SU-DHL-6 (cell line): Measurements from ENCODE around the gene SLC1A3.

Experiments used
- H2AFZ ChIP-seq: fragments of 200-600 bp; sonication (generic); 2 replicates; pipeline ENCODE4 v1.6.1; 2014; ENCODE audit warnings: low read depth, mild to moderate bottlenecking, moderate library complexity, mixed read lengths, antibody characterized with exemption, low read length; ENCODE audit not compliant: severe bottlenecking
- H3F3A ChIP-seq: fragments of 200-600 bp; shearing (Covaris generic); 2 replicates; pipeline ENCODE4 v1.6.0; 2016; ENCODE audit warnings: antibody characterized with exemption, mild to moderate bottlenecking; ENCODE audit not compliant: insufficient read depth
- H3K27ac ChIP-seq: fragments of 200-600 bp; sonication (generic); 2 replicates; pipeline ENCODE4 v1.5.1; 2016; ENCODE audit warnings: low read depth, mild to moderate bottlenecking, low read length, moderate library complexity, mixed read lengths
- H3K27me3 ChIP-seq: fragments of 200-600 bp; sonication (generic), shearing (Covaris generic); 2 replicates; pipeline ENCODE4 v1.6.0; 2014; ENCODE audit warnings: mild to moderate bottlenecking, low read length
- H3K36me3 ChIP-seq: fragments of 200-600 bp; sonication (generic); 2 replicates; pipeline ENCODE4 v1.6.1; 2014; ENCODE audit warnings: mild to moderate bottlenecking, low read length, mixed read lengths
- H3K4me2 ChIP-seq: fragments of 300-600, 200-600 bp; shearing (Covaris generic), sonication (generic); 2 replicates; pipeline ENCODE4 v1.6.0; 2014; ENCODE audit warnings: low read length, low read depth, mild to moderate bottlenecking; ENCODE audit not compliant: poor library complexity, severe bottlenecking
- H3K4me3 ChIP-seq: fragments of 200-600 bp; sonication (generic); 2 replicates; pipeline ENCODE4 v1.5.1; 2014; ENCODE audit warnings: antibody characterized with exemption, low read length, mild to moderate bottlenecking, mixed read lengths; ENCODE audit not compliant: insufficient read depth, poor library complexity, severe bottlenecking
- H3K79me2 ChIP-seq: fragments of 200-600 bp; sonication (generic); 2 replicates; pipeline ENCODE4 v1.6.1; 2014; ENCODE audit warnings: mild to moderate bottlenecking, low read length, moderate library complexity; ENCODE audit not compliant: insufficient read depth
- H3K9ac ChIP-seq: fragments of 200-600 bp; sonication (generic); 2 replicates; pipeline ENCODE4 v1.7.0; 2014; ENCODE audit warnings: mild to moderate bottlenecking, low read length
- H3K9me2 ChIP-seq: fragments of 200-600 bp; sonication (generic); replicated peaks from 2 replicates; pipeline ENCODE4 v1.6.1; 2014; ENCODE audit warnings: low read length; ENCODE audit not compliant: insufficient read depth
- H3K9me3 ChIP-seq: fragments of 200-600 bp; sonication (generic); 2 replicates; pipeline ENCODE4 v1.6.1; 2014; ENCODE audit warnings: low read length, mixed read lengths; ENCODE audit not compliant: insufficient read depth
- H4K20me1 ChIP-seq: fragments of 200-600 bp; sonication (generic); 2 replicates; pipeline ENCODE4 v1.6.1; 2014; ENCODE audit warnings: low read depth, mild to moderate bottlenecking, antibody characterized with exemption, low read length, moderate library complexity, mixed read lengths
- EZH2phosphoT487 ChIP-seq: fragments of 200-600 bp; sonication (generic), shearing (Covaris generic); conservative IDR thresholded peaks from 2 replicates; pipeline ENCODE4 v1.6.1; 2018; ENCODE audit warnings: mild to moderate bottlenecking, antibody characterized with exemption, low read length, moderate library complexity, mixed read lengths
- TF ChIP-seq, protein P1 (sequence below): fragments of 200-600 bp; sonication (generic); IDR thresholded peaks from one replicate; pipeline ENCODE4 v1.5.1; 2017; ENCODE audit warnings: antibody characterized with exemption, mild to moderate bottlenecking, low read length, moderate library complexity; ENCODE audit not compliant: insufficient read depth, poor library complexity, severe bottlenecking

Gene SLC1A3

DNA sequence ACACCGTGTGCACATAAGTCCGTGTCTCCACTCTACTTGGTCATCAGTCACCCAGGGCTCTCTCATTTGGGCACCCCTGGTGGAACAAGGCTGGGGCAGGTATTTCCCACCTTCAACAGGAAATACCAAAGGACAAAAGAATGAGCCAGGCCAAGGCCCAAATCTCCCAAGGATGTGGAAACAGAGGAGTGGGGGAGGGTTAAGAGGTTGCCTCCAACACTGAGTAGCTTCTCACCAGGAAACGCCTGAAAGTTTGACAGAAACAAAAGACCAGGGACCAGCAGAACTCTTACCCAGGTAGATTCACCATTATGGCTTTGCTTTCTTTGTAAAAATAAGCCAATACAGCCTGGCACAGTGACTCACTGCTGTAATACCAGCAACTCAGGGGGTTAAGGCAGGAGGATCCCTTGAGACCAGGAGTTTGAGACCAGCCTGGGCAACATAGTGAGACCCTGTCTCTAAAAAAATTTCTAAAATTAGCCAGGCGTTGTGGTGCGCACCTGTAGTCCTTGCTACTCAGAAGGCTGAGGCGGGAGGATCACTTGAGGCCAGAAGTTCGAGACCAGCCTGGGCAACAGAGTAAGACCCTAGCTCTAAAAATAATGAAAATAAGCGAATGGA, 12.7 kb downstream of the SLC1A3 start:
- H3K36me3 ChIP-seq: no peaks in the 10 kb centered on the region
- H3K79me2 ChIP-seq: no peaks in the 10 kb centered on the region
- H3K4me2 ChIP-seq: no peak overlapping the region
- no peak overlapping the region for H3K9ac ChIP-seq
- no peak overlapping the region for H3K4me3 ChIP-seq
- no peaks in the 10 kb centered on the region for H3F3A ChIP-seq
- TF ChIP-seq, protein P1, sequence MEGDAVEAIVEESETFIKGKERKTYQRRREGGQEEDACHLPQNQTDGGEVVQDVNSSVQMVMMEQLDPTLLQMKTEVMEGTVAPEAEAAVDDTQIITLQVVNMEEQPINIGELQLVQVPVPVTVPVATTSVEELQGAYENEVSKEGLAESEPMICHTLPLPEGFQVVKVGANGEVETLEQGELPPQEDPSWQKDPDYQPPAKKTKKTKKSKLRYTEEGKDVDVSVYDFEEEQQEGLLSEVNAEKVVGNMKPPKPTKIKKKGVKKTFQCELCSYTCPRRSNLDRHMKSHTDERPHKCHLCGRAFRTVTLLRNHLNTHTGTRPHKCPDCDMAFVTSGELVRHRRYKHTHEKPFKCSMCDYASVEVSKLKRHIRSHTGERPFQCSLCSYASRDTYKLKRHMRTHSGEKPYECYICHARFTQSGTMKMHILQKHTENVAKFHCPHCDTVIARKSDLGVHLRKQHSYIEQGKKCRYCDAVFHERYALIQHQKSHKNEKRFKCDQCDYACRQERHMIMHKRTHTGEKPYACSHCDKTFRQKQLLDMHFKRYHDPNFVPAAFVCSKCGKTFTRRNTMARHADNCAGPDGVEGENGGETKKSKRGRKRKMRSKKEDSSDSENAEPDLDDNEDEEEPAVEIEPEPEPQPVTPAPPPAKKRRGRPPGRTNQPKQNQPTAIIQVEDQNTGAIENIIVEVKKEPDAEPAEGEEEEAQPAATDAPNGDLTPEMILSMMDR: no peak
- TF ChIP-seq EZH2phosphoT487: no peak
- no peak overlapping the region for H2AFZ ChIP-seq
- H3K9me2 ChIP-seq: no peaks in the 10 kb centered on the region
- no peaks in the 10 kb centered on the region for H3K9me3 ChIP-seq
- H4K20me1 ChIP-seq: no peaks in the 10 kb centered on the region
- no peak overlapping the region for H3K27ac ChIP-seq
- no peaks in the 10 kb centered on the region for H3K27me3 ChIP-seq

DNA sequence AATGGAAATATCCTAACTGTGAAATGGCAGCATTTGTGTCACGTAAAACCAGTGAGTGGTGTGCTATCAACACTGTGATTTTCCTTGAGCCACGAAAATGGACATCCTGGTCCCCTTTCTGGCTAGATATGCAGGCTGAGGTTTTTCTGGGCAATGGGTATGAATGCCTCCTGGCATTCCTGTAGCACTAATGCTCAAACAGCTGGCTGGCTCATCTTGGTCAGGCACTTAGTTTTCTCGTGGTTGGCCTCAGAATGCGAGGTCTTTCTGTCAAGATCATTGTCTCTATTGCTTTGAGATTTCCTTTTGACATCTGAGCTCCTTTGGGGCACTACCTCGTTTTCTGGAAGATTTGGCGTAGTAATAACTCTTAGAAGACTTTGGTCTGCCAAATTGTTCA, 15.6 kb downstream of the SLC1A3 start:
- no peaks in the 10 kb centered on the region for H4K20me1 ChIP-seq
- H3K9me2 ChIP-seq: no peaks in the 10 kb centered on the region
- H3K27me3 ChIP-seq: no peaks in the 10 kb centered on the region
- no peak for TF ChIP-seq EZH2phosphoT487
- TF ChIP-seq, protein P1: no peak
- H3K9me3 ChIP-seq: no peaks in the 10 kb centered on the region
- H3K36me3 ChIP-seq: no peaks in the 10 kb centered on the region
- H3K27ac ChIP-seq: no peak overlapping the region
- H3K9ac ChIP-seq: no peak overlapping the region
- H3K79me2 ChIP-seq: no peaks in the 10 kb centered on the region
- no peak overlapping the region for H3K4me3 ChIP-seq
- H3K4me2 ChIP-seq: no peak overlapping the region
- H3F3A ChIP-seq: no peaks in the 10 kb centered on the region
- no peak overlapping the region for H2AFZ ChIP-seq

DNA sequence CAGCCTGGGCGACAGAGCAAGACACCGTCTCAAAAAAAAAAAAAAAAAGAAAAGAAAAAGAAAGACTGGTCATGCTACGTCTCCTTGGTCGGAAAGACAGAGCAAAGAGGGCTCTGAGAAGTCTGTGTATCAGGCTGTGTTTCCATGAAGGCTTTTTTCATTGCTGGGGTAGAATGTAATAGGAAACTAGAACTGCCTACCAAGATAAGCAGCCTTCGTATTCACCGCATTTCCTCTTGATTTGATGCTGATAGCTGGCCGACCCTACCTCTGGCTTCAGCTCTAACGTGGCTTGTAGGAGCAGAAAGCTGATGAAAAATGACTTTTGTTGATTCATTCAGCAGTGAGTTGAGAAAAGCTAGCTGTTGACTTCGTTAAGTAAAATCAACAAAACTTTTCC, 17.4 kb downstream of the SLC1A3 start:
- Histone ChIP-seq H3K9me2 (no peaks in the 10 kb centered on the region), H3K9ac (no peak overlapping the region), H3K36me3 (no peaks in the 10 kb centered on the region), H3K79me2 (no peaks in the 10 kb centered on the region), H3K27ac (no peak overlapping the region), H3K27me3 (no peaks in the 10 kb centered on the region), H3K4me3 (no peak overlapping the region), H3F3A (no peaks in the 10 kb centered on the region), H3K9me3 (no peaks in the 10 kb centered on the region), H2AFZ (no peak overlapping the region), H4K20me1 (no peaks in the 10 kb centered on the region), H3K4me2 (no peak overlapping the region)
- TF ChIP-seq, protein P1: no peak
- TF ChIP-seq EZH2phosphoT487: no peak
